Peyer's patch (tissue), 4 donors: Measurements from ENCODE around the gene CDH8. TPM values are rescaled to one million over a fixed set of nuclear protein-coding genes. Genes with fewer than 3 reads are reported as not detected.

Experiments used
- DNase-seq, 3 donors: peaks; one replicate each; pipeline ENCODE4 v3.0.0-alpha.2; 2017 to 2019
- H3K27ac ChIP-seq, 4 donors: fragments of 200-600 bp; sonication (generic); one replicate each; pipeline ENCODE4 v1.5.1; 2016 to 2019
- H3K27me3 ChIP-seq, 2 donors: fragments of 200-600 bp; sonication (generic); one replicate each; pipeline ENCODE4 v1.5.1; 2019
- H3K36me3 ChIP-seq, 3 donors: fragments of 200-600 bp; sonication (generic); one replicate each; pipeline ENCODE4 v1.5.1; 2016 to 2019
- H3K4me1 ChIP-seq, 4 donors: fragments of 200-600 bp; sonication (generic); one replicate each; pipeline ENCODE4 v1.5.1; 2016 to 2019
- H3K4me3 ChIP-seq, 4 donors: fragments of 200-600 bp; sonication (generic); 1 replicate in 3 of 4; 2 replicates in 1 of 4; pipeline ENCODE4 v1.5.1; 2016 to 2019; ENCODE audit warnings: mild to moderate bottlenecking in 1 of 4
- H3K9me3 ChIP-seq, 4 donors: fragments of 200-600 bp; sonication (generic); one replicate each; pipeline ENCODE4 v1.5.1; 2016 to 2019; ENCODE audit warnings: mild to moderate bottlenecking in 1 of 4
- POLR2A ChIP-seq, 2 donors: fragments of 450-650 bp; IDR thresholded peaks; one replicate each; pipeline ENCODE4 v1.5.1; 2017; ENCODE audit warnings: antibody characterized with exemption in 2 of 2, mild to moderate bottlenecking in 2 of 2, moderate library complexity in 2 of 2
- total RNA-seq, 4 donors: library from RNA; depleted of rRNA; stranded (reverse); fragments of >200 nt; gene quantifications; one replicate each; pipeline ENCODE4 v1.1.0, GENCODE V29; 2016
- TF ChIP-seq, protein P1 (sequence below), 6 experiments: fragments of 450-650 bp in 4 of 6; fragments of 200-600 bp in 2 of 6; sonication (generic) in 1 of 6; IDR thresholded peaks; one replicate each; pipeline ENCODE4 v1.5.1; 2017 to 2019; ENCODE audit warnings: antibody characterized with exemption in 6 of 6, mild to moderate bottlenecking in 3 of 6, moderate library complexity in 1 of 6

CDH8 gene
- total RNA-seq, 4 donors from 2014 or later, result not detected

DNA sequence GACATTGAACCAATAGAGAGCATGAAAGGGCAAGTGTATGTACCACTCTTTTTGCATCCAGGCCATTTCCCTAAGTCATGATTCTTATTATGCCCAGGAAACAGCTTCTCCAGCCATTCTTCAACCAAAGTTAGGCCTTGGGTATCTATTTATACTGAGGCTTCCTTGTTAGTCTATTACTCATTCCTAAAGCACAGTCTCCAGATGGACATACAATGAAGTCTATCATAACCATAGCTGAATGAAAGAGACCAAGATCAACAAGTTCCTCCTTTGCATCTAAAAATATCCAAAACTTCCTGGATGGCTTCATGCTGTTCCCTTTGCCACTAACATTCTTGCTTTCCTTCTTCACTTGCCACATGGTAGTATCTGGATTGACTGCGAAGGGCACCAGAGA is 265.9 kb downstream of the CDH8 start:
- H3K4me3 ChIP-seq, result no peak overlapping the region
- H3K27ac ChIP-seq, result no peak overlapping the region
- no peak for DNase-seq
- H3K27me3 ChIP-seq, result no peaks in the 10 kb centered on the region
- H3K4me1 ChIP-seq, result no peaks in the 10 kb centered on the region
- TF ChIP-seq, protein P1, sequence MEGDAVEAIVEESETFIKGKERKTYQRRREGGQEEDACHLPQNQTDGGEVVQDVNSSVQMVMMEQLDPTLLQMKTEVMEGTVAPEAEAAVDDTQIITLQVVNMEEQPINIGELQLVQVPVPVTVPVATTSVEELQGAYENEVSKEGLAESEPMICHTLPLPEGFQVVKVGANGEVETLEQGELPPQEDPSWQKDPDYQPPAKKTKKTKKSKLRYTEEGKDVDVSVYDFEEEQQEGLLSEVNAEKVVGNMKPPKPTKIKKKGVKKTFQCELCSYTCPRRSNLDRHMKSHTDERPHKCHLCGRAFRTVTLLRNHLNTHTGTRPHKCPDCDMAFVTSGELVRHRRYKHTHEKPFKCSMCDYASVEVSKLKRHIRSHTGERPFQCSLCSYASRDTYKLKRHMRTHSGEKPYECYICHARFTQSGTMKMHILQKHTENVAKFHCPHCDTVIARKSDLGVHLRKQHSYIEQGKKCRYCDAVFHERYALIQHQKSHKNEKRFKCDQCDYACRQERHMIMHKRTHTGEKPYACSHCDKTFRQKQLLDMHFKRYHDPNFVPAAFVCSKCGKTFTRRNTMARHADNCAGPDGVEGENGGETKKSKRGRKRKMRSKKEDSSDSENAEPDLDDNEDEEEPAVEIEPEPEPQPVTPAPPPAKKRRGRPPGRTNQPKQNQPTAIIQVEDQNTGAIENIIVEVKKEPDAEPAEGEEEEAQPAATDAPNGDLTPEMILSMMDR (IDR thresholded peaks at IDR 0.05), result no peak
- TF ChIP-seq POLR2A (IDR thresholded peaks at IDR 0.05), result no peak
- no peaks in the 10 kb centered on the region for H3K36me3 ChIP-seq
- H3K9me3 ChIP-seq, result no peaks in the 10 kb centered on the region

DNA sequence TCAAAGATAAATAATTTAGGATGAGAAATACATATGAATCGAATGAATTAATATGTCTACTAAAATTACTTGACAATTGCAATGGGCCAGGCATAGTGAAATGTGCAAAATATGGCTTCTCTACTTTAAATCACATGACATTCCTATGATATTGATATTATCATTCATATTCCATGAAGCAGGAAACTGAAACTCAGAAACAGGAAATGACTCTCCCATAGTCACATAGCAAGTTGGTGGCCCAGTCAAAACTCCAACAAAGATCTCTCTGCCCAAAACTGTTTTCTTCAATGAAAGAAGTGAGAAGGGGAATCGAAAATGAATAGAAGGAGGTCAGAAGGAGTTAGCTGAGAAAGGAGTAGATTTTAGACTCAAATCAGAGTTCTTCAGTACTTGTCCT is 272.2 kb downstream of the CDH8 start:
- Histone ChIP-seq H3K9me3 (no peaks in the 10 kb centered on the region), H3K36me3 (no peaks in the 10 kb centered on the region), H3K4me3 (no peak overlapping the region), H3K4me1 (no peaks in the 10 kb centered on the region), H3K27ac (no peak overlapping the region), H3K27me3 (no peaks in the 10 kb centered on the region)
- no peak for DNase-seq
- TF ChIP-seq, protein P1 (IDR thresholded peaks at IDR 0.05), result no peak
- no peak for TF ChIP-seq POLR2A (IDR thresholded peaks at IDR 0.05)

DNA sequence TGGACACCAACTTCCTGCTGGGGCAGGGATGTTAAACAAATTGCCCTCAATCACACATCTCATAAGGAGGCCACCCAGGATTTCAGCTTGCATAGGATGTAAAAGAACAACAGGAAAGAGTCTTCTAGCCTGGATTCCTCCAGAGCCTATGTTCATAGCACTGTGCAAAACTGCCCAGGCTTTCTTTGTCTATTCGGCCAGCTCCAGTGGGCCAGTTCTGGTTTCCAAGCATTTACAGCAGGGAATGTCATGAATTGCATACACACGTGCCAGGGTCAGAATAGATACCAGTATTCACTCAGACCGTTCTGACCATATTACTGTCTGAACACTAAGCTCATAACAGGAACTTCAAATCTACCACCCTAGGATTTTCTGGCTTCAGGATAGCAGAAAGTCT is 273.2 kb downstream of the CDH8 start:
- H3K27ac ChIP-seq, result no peak overlapping the region
- TF ChIP-seq POLR2A (IDR thresholded peaks at IDR 0.05), result no peak
- TF ChIP-seq, protein P1 (IDR thresholded peaks at IDR 0.05), result no peak
- H3K27me3 ChIP-seq, result no peaks in the 10 kb centered on the region
- H3K4me3 ChIP-seq, result no peak overlapping the region
- no peaks in the 10 kb centered on the region for H3K9me3 ChIP-seq
- no peak for DNase-seq
- H3K36me3 ChIP-seq, result no peaks in the 10 kb centered on the region
- H3K4me1 ChIP-seq, result no peaks in the 10 kb centered on the region

DNA sequence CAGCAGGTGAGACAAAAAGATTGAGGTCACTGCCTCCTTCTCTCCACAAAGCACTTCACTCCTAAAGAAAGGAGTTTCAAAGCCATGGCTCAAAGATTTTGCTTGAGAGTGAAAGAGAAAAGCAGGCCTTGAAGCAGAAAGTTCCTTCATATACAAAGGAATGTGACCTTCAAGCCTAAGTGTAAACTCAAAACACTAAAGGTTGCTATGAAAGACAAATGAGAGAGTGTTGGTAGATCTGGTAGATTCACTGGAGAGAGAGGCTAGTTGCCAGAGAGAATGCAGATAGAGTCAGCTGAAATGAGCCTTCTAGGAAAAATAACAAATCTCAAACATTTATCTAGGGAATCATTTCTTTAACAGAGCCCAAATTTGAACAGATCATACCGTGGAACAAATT is 305.2 kb downstream of the CDH8 start:
- Histone ChIP-seq H3K36me3 (no peaks in the 10 kb centered on the region), H3K27me3 (no peaks in the 10 kb centered on the region), H3K4me1 (no peaks in the 10 kb centered on the region), H3K4me3 (no peak overlapping the region), H3K27ac (no peak overlapping the region), H3K9me3 (no peaks in the 10 kb centered on the region)
- TF ChIP-seq POLR2A (IDR thresholded peaks at IDR 0.05), result no peak
- TF ChIP-seq, protein P1 (IDR thresholded peaks at IDR 0.05), result no peak
- no peak for DNase-seq

DNA sequence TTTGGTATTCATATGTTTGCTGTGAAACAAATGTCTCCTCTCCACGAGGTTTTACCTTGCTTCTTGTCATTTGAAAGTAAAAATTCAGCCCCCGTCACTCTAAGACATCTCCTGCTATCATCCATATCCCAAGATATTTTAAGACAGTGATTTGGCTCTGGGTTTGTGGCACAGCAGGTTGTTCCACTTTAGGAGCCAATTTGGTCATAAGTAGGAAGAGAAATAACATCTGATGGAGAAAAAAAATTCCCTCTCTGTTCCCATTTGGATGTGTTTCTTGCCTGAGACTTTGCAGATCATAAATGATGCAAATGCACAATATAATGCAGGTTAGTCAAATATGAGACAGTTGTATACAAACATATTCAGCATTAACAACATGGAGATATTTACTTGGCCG is 309.5 kb downstream of the CDH8 start:
- no peak for TF ChIP-seq POLR2A (IDR thresholded peaks at IDR 0.05)
- TF ChIP-seq, protein P1 (IDR thresholded peaks at IDR 0.05), result no peak
- Histone ChIP-seq H3K4me1 (no peaks in the 10 kb centered on the region), H3K27ac (no peak overlapping the region), H3K36me3 (no peaks in the 10 kb centered on the region), H3K9me3 (no peaks in the 10 kb centered on the region), H3K4me3 (no peak overlapping the region), H3K27me3 (no peaks in the 10 kb centered on the region)
- DNase-seq, result no peak

DNA sequence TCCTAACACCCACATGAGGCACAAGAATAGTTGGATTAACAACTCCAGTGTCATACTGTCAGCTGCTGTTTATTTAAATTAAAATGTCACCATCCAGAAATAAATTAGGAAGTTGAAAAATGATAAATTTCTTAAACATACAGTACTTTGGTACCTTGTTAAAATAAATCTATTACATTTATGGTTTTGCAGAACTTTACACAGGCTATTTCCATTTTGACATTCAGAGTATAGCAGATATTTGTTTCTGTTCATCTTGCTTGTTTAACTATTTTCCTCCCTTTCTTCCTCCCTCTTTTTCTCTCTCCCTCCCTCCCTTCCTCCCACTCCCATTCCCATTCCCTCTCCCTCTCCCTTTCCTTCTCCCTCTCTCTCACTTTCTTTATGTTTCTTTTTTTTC is 310.1 kb downstream of the CDH8 start:
- no peak for TF ChIP-seq POLR2A (IDR thresholded peaks at IDR 0.05)
- TF ChIP-seq, protein P1 (IDR thresholded peaks at IDR 0.05), result no peak
- H3K4me3 ChIP-seq, result no peak overlapping the region
- no peak for DNase-seq
- no peaks in the 10 kb centered on the region for H3K27me3 ChIP-seq
- H3K9me3 ChIP-seq, result no peaks in the 10 kb centered on the region
- H3K27ac ChIP-seq, result no peak overlapping the region
- no peaks in the 10 kb centered on the region for H3K36me3 ChIP-seq
- no peaks in the 10 kb centered on the region for H3K4me1 ChIP-seq
